ENCODE data around the gene DNAH14.
"Not testable (repeated sequence)": the region's sequence is repeated elsewhere in the genome, so short reads cannot be mapped to it uniquely, and the experiment has no call there.

The DNAH14 gene

DNA sequence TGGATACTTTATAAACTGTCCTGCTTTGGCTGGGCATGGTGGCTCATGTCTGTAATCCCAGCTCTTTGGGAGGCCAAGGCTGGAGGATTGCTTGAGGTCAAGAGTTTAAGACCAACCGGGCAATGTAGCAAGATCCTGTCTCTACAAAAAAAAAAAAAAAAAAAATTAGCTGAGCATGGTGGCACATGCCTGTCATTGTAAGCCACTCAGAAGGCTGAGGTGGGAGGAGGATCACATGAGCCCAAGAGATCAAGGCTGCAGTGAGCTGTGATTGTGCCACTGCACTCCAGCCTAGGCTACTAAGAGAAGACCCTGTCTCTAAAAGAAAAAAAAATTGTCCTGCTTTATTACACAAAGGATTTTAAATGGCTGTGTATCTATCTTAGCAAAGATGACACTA is 403.2 kb downstream of the DNAH14 start:
- no peaks in the 10 kb centered on the region for H3K36me3 ChIP-seq (ENCODE audit: insufficient read depth, low read depth, low read length)
- H3K9ac ChIP-seq (ENCODE audit: low read depth, low read length), result no peak overlapping the region
- H3K4me3 ChIP-seq (ENCODE audit: low read length), result no peak overlapping the region
- no peaks in the 10 kb centered on the region; the same call in 1 of the 2 replicates for H3K9me3 ChIP-seq (ENCODE audit: insufficient read depth, low read depth, low read length)
- H3K27ac ChIP-seq (ENCODE audit: low read length), result no peak overlapping the region
- no peaks in the 10 kb centered on the region for H3K27me3 ChIP-seq (ENCODE audit: insufficient read depth, low read length)
- no peaks in the 10 kb centered on the region for H3K4me1 ChIP-seq (ENCODE audit: insufficient read depth, low read length)

GRCh38 chr1:225335098-225335778 is 405.8 kb downstream of the DNAH14 start:
- not testable (repeated sequence) for H3K9ac ChIP-seq (ENCODE audit: low read depth, low read length); H3K27ac ChIP-seq (ENCODE audit: low read length); H3K4me3 ChIP-seq (ENCODE audit: low read length); H3K27me3 ChIP-seq (ENCODE audit: insufficient read depth, low read length); H3K9me3 ChIP-seq (ENCODE audit: insufficient read depth, low read depth, low read length); H3K36me3 ChIP-seq (ENCODE audit: insufficient read depth, low read depth, low read length); H3K4me1 ChIP-seq (ENCODE audit: insufficient read depth, low read length)

DNA sequence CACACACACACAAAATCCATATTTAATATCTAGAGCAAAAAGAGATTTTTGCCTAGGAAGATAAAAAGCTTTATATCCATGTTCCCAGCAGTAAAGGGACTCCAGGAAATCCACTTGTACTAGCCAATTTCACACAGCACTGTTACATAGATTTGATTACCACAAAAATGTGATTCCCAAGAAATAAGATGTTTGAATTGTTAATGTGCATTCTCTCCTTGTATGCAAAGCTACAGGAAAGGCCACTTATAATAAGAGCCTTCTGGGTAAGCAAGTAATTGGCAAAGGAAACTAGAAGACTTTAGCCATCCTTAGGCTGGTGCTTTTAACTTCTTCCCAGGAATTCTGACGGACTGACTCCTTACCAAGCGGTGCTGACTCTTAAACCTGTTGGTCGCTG is 409.1 kb downstream of the DNAH14 start:
- Histone ChIP-seq H3K36me3 (ENCODE audit: insufficient read depth, low read depth, low read length) (no peaks in the 10 kb centered on the region), H3K9ac (ENCODE audit: low read depth, low read length) (no peak overlapping the region), H3K4me1 (ENCODE audit: insufficient read depth, low read length) (no peaks in the 10 kb centered on the region), H3K9me3 (ENCODE audit: insufficient read depth, low read depth, low read length) (no peaks in the 10 kb centered on the region; the same call in 1 of the 2 replicates), H3K27ac (ENCODE audit: low read length) (no peak overlapping the region), H3K4me3 (ENCODE audit: low read length) (no peak overlapping the region), H3K27me3 (ENCODE audit: insufficient read depth, low read length) (no peaks in the 10 kb centered on the region)

- Histone ChIP-seq H3K27me3 (ENCODE audit: insufficient read depth, low read length) (no peaks in the 10 kb centered on the region), H3K9ac (ENCODE audit: low read depth, low read length) (no peak overlapping the region), H3K4me3 (ENCODE audit: low read length) (no peak overlapping the region), H3K4me1 (ENCODE audit: insufficient read depth, low read length) (no peaks in the 10 kb centered on the region), H3K9me3 (ENCODE audit: insufficient read depth, low read depth, low read length) (no peaks in the 10 kb centered on the region), H3K36me3 (ENCODE audit: insufficient read depth, low read depth, low read length) (no peaks in the 10 kb centered on the region), H3K27ac (ENCODE audit: low read length) (no peak overlapping the region)
Observed at GRCh38 chr1:225341642-225342041, 412.2 kb downstream of the DNAH14 start.

DNA sequence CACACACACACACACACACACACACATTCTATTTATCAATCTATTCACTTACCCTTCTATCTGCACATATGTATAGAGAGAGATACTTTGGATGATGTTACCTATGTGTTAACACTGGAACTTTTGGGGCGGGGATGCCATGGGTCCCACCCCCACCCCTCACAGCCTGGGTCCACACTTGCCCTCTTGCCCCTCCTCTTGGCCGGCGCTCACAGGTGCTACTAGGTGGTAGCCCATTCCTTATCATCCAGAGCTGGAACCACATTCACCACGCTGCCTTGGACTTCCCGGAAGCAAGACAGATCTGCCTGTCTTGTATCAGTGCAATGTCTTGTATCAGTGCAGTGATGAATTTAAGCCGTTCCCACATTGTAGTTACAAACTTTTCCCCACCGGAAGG is 413.2 kb downstream of the DNAH14 start:
- H3K4me3 ChIP-seq (ENCODE audit: low read length), result no peak overlapping the region
- no peaks in the 10 kb centered on the region for H3K27me3 ChIP-seq (ENCODE audit: insufficient read depth, low read length)
- H3K9me3 ChIP-seq (ENCODE audit: insufficient read depth, low read depth, low read length), result no peaks in the 10 kb centered on the region
- no peak overlapping the region for H3K27ac ChIP-seq (ENCODE audit: low read length)
- H3K4me1 ChIP-seq (ENCODE audit: insufficient read depth, low read length), result no peaks in the 10 kb centered on the region
- H3K9ac ChIP-seq (ENCODE audit: low read depth, low read length), result no peak overlapping the region
- H3K36me3 ChIP-seq (ENCODE audit: insufficient read depth, low read depth, low read length), result no peaks in the 10 kb centered on the region

GRCh38 chr1:225343618-225344017 is 414.1 kb downstream of the DNAH14 start:
- no peak overlapping the region for H3K4me3 ChIP-seq (ENCODE audit: low read length)
- no peak overlapping the region for H3K27ac ChIP-seq (ENCODE audit: low read length)

GRCh38 chr1:225347123-225347683 is 417.7 kb downstream of the DNAH14 start:
- Histone ChIP-seq H3K27ac (ENCODE audit: low read length) (no peak overlapping the region), H3K4me3 (ENCODE audit: low read length) (no peak overlapping the region), H3K4me1 (ENCODE audit: insufficient read depth, low read length) (no peaks in the 10 kb centered on the region), H3K9ac (ENCODE audit: low read depth, low read length) (no peak overlapping the region), H3K36me3 (ENCODE audit: insufficient read depth, low read depth, low read length) (no peaks in the 10 kb centered on the region), H3K9me3 (ENCODE audit: insufficient read depth, low read depth, low read length) (no peaks in the 10 kb centered on the region), H3K27me3 (ENCODE audit: insufficient read depth, low read length) (no peaks in the 10 kb centered on the region)

More at GRCh38 chr1:225343618-225344017, 414.1 kb downstream of the DNAH14 start:
- H3K9me3 ChIP-seq (ENCODE audit: insufficient read depth, low read depth, low read length), result no peaks in the 10 kb centered on the region
- H3K27me3 ChIP-seq (ENCODE audit: insufficient read depth, low read length), result no peaks in the 10 kb centered on the region
- no peaks in the 10 kb centered on the region for H3K4me1 ChIP-seq (ENCODE audit: insufficient read depth, low read length)
- H3K36me3 ChIP-seq (ENCODE audit: insufficient read depth, low read depth, low read length), result no peaks in the 10 kb centered on the region
- no peak overlapping the region for H3K9ac ChIP-seq (ENCODE audit: low read depth, low read length)

GRCh38 chr1:225348400-225348799 is 418.9 kb downstream of the DNAH14 start:
- Histone ChIP-seq H3K4me1 (ENCODE audit: insufficient read depth, low read length) (no peaks in the 10 kb centered on the region), H3K36me3 (ENCODE audit: insufficient read depth, low read depth, low read length) (no peaks in the 10 kb centered on the region), H3K27me3 (ENCODE audit: insufficient read depth, low read length) (no peaks in the 10 kb centered on the region), H3K27ac (ENCODE audit: low read length) (no peak overlapping the region), H3K9ac (ENCODE audit: low read depth, low read length) (no peak overlapping the region), H3K4me3 (ENCODE audit: low read length) (no peak overlapping the region), H3K9me3 (ENCODE audit: insufficient read depth, low read depth, low read length) (no peaks in the 10 kb centered on the region)

- no peak overlapping the region for H3K4me3 ChIP-seq (ENCODE audit: low read length)
- H3K36me3 ChIP-seq (ENCODE audit: insufficient read depth, low read depth, low read length), result no peaks in the 10 kb centered on the region
- H3K9ac ChIP-seq (ENCODE audit: low read depth, low read length), result no peak overlapping the region
- H3K27me3 ChIP-seq (ENCODE audit: insufficient read depth, low read length), result no peaks in the 10 kb centered on the region
- H3K4me1 ChIP-seq (ENCODE audit: insufficient read depth, low read length), result no peaks in the 10 kb centered on the region
- H3K9me3 ChIP-seq (ENCODE audit: insufficient read depth, low read depth, low read length), result no peaks in the 10 kb centered on the region
- H3K27ac ChIP-seq (ENCODE audit: low read length), result no peak overlapping the region
Observed at GRCh38 chr1:225349826-225350225, 420.4 kb downstream of the DNAH14 start.

- H3K4me3 ChIP-seq (ENCODE audit: low read length), result no peak overlapping the region
- no peaks in the 10 kb centered on the region for H3K9me3 ChIP-seq (ENCODE audit: insufficient read depth, low read depth, low read length)
- no peaks in the 10 kb centered on the region for H3K27me3 ChIP-seq (ENCODE audit: insufficient read depth, low read length)
- H3K4me1 ChIP-seq (ENCODE audit: insufficient read depth, low read length), result no peaks in the 10 kb centered on the region
- H3K36me3 ChIP-seq (ENCODE audit: insufficient read depth, low read depth, low read length), result no peaks in the 10 kb centered on the region
- no peak overlapping the region for H3K9ac ChIP-seq (ENCODE audit: low read depth, low read length)
- no peak overlapping the region for H3K27ac ChIP-seq (ENCODE audit: low read length)
Observed at GRCh38 chr1:225350872-225351271, 421.4 kb downstream of the DNAH14 start.

DNA sequence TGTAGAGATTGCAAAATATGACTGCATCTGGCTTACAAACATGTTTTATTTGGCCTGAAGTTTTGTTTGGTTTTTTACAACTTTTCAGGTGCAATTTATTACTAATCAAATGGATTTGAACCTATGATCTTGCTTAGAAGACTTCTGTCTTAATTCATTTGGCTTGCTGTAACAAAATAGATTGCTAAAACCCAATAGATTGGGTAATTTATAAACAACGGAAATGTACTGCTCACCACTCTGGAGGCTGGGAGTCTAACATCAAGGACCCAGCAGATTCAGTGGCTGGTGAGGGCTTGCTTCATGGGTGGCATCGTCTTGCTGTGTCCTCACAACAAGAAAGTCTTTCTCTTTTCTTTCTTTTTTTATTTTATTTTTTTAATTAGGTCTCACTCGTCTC is 425.4 kb downstream of the DNAH14 start:
- no peaks in the 10 kb centered on the region for H3K27me3 ChIP-seq (ENCODE audit: insufficient read depth, low read length)
- H3K36me3 ChIP-seq (ENCODE audit: insufficient read depth, low read depth, low read length), result no peaks in the 10 kb centered on the region
- H3K27ac ChIP-seq (ENCODE audit: low read length), result no peak overlapping the region
- H3K4me1 ChIP-seq (ENCODE audit: insufficient read depth, low read length), result no peaks in the 10 kb centered on the region
- no peaks in the 10 kb centered on the region for H3K9me3 ChIP-seq (ENCODE audit: insufficient read depth, low read depth, low read length)
- no peak overlapping the region for H3K9ac ChIP-seq (ENCODE audit: low read depth, low read length)
- H3K4me3 ChIP-seq (ENCODE audit: low read length), result no peak overlapping the region

DNA sequence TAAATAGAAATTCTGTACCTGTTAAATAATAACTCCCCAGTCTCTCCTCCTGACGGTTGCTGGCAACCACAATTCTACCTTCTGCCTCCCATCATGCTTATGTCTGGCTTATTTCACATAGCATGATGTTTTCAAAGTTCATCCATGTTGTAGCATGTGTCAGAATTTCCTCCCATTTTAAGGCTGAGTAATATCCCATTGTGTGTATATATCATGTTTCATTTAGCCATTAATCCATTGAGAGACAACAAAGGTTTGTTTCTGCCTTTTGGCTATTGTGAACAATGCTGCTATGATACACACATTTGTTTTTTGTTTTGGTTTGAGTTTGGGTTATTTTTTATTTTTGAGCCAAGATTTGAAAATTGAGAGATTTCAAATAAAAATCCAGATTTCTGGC is 426.4 kb downstream of the DNAH14 start:
- Histone ChIP-seq H3K9ac (ENCODE audit: low read depth, low read length) (no peak overlapping the region), H3K27me3 (ENCODE audit: insufficient read depth, low read length) (no peaks in the 10 kb centered on the region), H3K4me3 (ENCODE audit: low read length) (no peak overlapping the region), H3K27ac (ENCODE audit: low read length) (no peak overlapping the region), H3K36me3 (ENCODE audit: insufficient read depth, low read depth, low read length) (no peaks in the 10 kb centered on the region), H3K4me1 (ENCODE audit: insufficient read depth, low read length) (no peaks in the 10 kb centered on the region), H3K9me3 (ENCODE audit: insufficient read depth, low read depth, low read length) (no peaks in the 10 kb centered on the region)
